ENCODE measurements around the gene JCHAIN. TPM values are rescaled to one million over a fixed set of nuclear protein-coding genes. Genes with fewer than 3 reads are reported as not detected.
"Not testable (repeated sequence)": the region's sequence is repeated elsewhere in the genome, so short reads cannot be mapped to it uniquely, and the experiment has no call there.

Gene JCHAIN
- total RNA-seq, 4 donors from 2014 or later: 1.7 to 5.9 (median 2.4) TPM

DNA sequence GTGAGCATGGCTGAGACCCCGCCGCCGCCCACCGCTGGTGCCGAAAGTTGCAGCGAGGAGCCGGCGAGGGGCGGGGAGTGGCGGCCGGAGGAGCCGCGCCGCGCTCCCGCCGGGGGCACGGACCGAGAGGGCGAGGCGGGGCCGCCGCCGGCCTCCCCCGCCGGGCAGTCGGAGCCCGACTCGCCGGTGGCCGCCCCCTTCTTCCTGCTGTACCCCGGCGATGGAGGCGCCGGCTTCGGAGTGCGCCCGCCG, 38.5 kb upstream of the JCHAIN start:
- intact Hi-C loops (cut with DNase I; ENCODE audit: low total_unique reads): no loop called here

DNA sequence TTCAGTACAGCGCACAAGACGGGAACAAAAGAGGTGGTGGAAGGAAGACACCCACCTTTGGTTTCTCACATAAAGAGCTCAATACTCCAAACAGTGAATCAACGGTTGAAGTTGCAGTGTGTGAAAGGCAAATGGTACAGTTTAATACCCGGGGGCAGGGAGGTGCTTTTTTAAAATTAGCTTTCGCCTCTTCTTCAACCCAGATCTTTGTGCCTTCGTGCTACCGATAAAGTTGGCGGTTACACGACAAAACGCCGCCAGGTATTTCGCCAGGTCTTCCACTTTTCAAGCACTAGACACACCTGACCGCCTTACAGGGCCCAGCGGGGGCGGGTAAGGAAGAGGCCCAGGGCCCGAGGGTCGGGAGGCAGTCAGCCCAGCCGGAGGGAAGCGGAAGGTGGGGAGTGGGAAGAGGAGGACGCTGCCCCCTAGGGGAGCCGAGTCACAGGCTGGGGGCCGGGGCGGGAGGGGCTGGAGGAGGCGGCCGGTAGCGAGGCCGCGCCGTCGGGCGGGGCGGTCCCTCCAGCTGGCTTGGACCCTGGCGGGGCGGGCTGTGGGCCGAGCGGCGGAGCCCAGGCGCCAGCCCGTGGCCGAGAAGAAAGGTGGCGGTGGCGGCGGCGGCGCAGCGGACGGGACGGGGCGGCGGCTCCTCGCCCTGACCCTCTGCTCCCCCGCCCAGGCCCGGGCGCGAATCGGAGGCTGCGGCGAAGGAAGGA, 38.1 kb upstream of the JCHAIN start:
- H3K4me3 ChIP-seq (ENCODE audit: low read depth, poor library complexity, severe bottlenecking): peak overlapping the region; percentile 73
- TF ChIP-seq, protein P1, sequence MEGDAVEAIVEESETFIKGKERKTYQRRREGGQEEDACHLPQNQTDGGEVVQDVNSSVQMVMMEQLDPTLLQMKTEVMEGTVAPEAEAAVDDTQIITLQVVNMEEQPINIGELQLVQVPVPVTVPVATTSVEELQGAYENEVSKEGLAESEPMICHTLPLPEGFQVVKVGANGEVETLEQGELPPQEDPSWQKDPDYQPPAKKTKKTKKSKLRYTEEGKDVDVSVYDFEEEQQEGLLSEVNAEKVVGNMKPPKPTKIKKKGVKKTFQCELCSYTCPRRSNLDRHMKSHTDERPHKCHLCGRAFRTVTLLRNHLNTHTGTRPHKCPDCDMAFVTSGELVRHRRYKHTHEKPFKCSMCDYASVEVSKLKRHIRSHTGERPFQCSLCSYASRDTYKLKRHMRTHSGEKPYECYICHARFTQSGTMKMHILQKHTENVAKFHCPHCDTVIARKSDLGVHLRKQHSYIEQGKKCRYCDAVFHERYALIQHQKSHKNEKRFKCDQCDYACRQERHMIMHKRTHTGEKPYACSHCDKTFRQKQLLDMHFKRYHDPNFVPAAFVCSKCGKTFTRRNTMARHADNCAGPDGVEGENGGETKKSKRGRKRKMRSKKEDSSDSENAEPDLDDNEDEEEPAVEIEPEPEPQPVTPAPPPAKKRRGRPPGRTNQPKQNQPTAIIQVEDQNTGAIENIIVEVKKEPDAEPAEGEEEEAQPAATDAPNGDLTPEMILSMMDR (IDR thresholded peaks at IDR 0.05): no peak
- no peak for TF ChIP-seq POLR2A (IDR thresholded peaks at IDR 0.05)
- intact Hi-C loops (cut with DNase I; ENCODE audit: low total_unique reads): no loop called here
- WGBS, 2 donors: 1% methylated on average over 34 to 36 of the region's 58 CpGs
- peak; percentile 67 to 95 for DNase-seq (ENCODE audit: low spot score in 2 of 2)

More for the DNA sequence above, 38.5 kb upstream of the JCHAIN start:
- peak overlapping the region; percentile 73 for H3K4me3 ChIP-seq (ENCODE audit: low read depth, poor library complexity, severe bottlenecking)
- no peak for DNase-seq (ENCODE audit: low spot score in 2 of 2)
- 0% methylated on average over 5 to 8 of the region's 39 CpGs for WGBS, 2 donors
- TF ChIP-seq POLR2A (IDR thresholded peaks at IDR 0.05): no peak

DNA sequence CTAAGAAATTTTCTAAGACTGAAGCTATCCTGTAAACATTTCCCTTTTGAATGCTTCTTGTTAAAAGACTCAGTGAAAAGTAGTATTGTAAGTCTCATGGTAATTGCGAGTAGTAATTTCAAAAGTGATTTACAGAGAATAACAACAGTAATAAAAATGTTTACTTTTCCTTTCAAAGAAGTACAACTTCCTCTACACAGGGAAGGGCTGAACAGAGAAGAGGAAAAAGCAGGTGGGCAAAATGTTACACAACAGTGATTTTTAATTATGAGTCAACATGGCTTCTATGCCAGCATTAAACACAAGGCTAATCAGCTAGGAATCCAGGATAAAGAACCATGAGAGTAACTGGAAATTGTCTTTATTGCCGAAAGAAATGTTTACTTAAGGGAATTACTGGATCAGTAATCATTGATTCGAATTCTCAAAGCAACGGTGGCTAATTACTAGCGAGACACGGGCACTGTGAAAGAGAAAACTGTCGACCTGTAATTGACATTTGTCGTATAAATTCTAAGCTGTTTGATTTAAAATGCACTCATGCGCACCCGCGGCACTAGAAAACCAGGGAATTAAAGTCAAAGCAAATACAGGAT, 37.4 kb upstream of the JCHAIN start:
- 3 to 4% methylated on average over 11 of the region's 11 CpGs for WGBS, 2 donors
- intact Hi-C loops (cut with DNase I; ENCODE audit: low total_unique reads): no loop called here

DNA sequence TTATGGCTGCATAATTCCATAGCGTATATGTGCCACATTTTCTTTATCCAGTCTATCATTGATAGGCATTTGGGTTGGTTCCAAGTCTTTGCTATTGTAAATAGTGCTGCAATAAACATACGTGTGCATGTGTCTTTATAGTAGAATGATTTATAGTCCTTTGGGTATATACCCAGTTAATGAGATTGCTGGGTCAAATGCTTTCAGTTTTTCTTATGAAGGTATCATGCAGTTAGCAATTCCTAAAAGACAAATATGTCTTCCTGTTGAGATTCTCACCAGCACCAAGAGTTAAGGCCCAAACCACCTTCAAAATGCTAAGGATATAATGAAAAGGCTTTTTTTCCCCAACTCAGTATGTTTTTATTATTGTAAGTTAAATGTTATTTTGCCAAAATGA, 36.3 kb upstream of the JCHAIN start:
- DNase-seq (ENCODE audit: low spot score in 2 of 2); intact Hi-C loops (cut with DNase I; ENCODE audit: low total_unique reads); H3K4me3 ChIP-seq (ENCODE audit: low read depth, poor library complexity, severe bottlenecking): not testable (repeated sequence)
- WGBS, 2 donors: 47% methylated on average over 2 of the region's 2 CpGs

More for the DNA sequence above, 37.4 kb upstream of the JCHAIN start:
- TF ChIP-seq, protein P1 (IDR thresholded peaks at IDR 0.05): no peak
- TF ChIP-seq POLR2A (IDR thresholded peaks at IDR 0.05): no peak
- DNase-seq (ENCODE audit: low spot score in 2 of 2): peak in 1 of 2 donors; percentile 84
- no peak overlapping the region for H3K4me3 ChIP-seq (ENCODE audit: low read depth, poor library complexity, severe bottlenecking)

DNA sequence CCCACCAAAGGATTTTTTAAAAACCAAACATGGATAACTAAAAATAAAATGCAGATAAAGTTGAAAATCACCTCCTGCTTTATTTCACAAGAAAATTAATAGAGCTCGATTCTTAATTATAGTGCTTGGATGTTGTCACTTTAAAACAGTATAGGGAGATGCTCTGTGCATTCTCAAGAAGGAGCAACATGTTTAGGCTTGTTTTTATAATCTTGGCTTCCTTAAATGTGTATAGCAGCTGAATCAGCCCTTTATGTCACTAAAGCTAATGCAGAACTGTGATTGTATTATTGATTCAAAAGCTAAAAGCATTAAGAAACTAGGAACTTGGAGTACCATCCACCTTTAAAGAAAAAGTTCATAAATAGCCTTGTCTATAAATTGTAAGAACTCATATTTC, 35.0 kb upstream of the JCHAIN start:
- intact Hi-C loops (cut with DNase I; ENCODE audit: low total_unique reads): no loop called here
- DNase-seq (ENCODE audit: low spot score in 2 of 2): no peak
- TF ChIP-seq POLR2A (IDR thresholded peaks at IDR 0.05): no peak
- TF ChIP-seq, protein P1 (IDR thresholded peaks at IDR 0.05): no peak
- no peak overlapping the region for H3K4me3 ChIP-seq (ENCODE audit: low read depth, poor library complexity, severe bottlenecking)
- 36 to 56% methylated on average over 1 of the region's 1 CpG for WGBS, 2 donors

DNA sequence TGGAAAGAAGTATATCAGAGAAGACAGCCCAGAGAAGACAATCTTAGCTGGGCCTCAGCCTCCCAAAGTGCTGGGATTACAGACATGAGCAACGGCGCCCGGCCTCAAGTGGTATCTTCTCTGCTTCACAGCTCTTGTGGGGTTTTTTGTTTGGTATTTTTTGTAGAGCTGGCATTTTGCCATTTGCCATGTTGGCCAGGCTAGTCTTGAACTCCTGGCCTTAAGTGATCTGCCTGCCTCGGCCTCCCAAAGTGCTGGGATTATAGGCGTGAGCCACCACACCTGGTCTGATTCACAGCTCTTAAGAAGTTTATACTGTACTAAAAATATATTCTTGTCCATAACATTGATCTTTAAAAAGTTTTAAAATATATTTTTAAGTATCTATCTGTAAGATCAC, 34.4 kb upstream of the JCHAIN start:
- no peak overlapping the region for H3K4me3 ChIP-seq (ENCODE audit: low read depth, poor library complexity, severe bottlenecking)
- peak in 1 of 2 donors; percentile 78 for DNase-seq (ENCODE audit: low spot score in 2 of 2)
- TF ChIP-seq, protein P1 (IDR thresholded peaks at IDR 0.05): no peak
- no peak for TF ChIP-seq POLR2A (IDR thresholded peaks at IDR 0.05)
- intact Hi-C loops (cut with DNase I; ENCODE audit: low total_unique reads): no loop called here
- 76 to 80% methylated on average over 5 of the region's 5 CpGs for whole genome bisulfite sequencing, 2 donors

DNA sequence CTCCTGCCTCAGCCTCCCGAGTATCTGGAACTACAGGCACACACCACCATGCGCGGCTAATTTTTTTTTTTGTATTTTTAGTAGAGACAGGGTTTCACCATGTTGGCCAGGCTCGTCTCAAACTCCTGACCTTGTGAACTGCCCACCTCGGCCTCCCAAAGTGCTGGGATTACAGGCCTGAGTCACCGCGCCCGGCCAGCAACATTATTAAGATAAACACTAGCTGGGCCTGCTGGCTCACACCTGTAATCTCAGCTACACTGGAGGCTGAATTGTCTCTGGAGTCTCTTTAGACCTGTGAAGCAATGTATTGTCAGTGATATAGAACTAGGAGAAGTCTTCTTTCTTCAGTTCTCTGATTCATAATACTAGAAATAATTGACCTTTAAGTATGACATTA, 32.1 kb upstream of the JCHAIN start:
- H3K4me3 ChIP-seq (ENCODE audit: low read depth, poor library complexity, severe bottlenecking); intact Hi-C loops (cut with DNase I; ENCODE audit: low total_unique reads); DNase-seq (ENCODE audit: low spot score in 2 of 2): not testable (repeated sequence)
- WGBS, 2 donors: 92 to 93% methylated on average over 8 of the region's 8 CpGs

DNA sequence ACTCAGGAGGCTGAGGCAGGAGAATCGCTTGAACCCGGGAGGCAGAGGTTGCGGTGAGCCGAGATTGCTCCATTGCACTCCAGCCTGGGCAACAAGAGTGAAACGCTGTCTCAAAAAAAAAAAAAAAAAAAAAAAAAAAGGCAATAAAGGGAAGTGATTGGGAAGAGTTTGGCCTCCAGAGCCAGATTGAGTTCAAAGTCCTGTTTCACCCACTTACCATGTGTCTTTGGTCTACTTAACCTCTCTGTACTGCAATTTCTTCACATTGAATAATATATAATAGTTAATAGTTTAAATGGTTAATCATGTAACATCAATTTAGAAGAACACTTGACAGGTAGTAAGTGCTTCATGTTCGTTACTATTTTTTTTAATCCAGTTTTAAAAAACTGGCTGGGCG, 28.3 kb upstream of the JCHAIN start:
- WGBS, 2 donors: 91 to 93% methylated on average over 7 of the region's 7 CpGs

More for the DNA sequence above, 28.3 kb upstream of the JCHAIN start:
- DNase-seq (ENCODE audit: low spot score in 2 of 2); H3K4me3 ChIP-seq (ENCODE audit: low read depth, poor library complexity, severe bottlenecking); intact Hi-C loops (cut with DNase I; ENCODE audit: low total_unique reads): not testable (repeated sequence)

All from lower leg skin (tissue), 4 donors.